ENCODE results near the gene DAB2IP. TPM values are rescaled to one million over a fixed set of nuclear protein-coding genes. Genes with fewer than 3 reads are reported as not detected.

DAB2IP gene
- total and polyA plus RNA-seq, 2 donors from 2014 or later = 33.8 to 105 TPM

- Histone ChIP-seq H3K4me1 (ENCODE audit: control insufficient read depth in 2 of 3, insufficient read depth in 2 of 3, low read depth in 1 of 3, low read length in 3 of 3) (peaks cover 3 to 51% (median 40%) of the 10 kb centered on the region in 3 donors), H3K27me3 (ENCODE audit: control insufficient read depth, insufficient read depth, low read length) (no peaks in the 10 kb centered on the region), H3K9ac (ENCODE audit: low read length in 3 of 3) (no peak overlapping the region), H3K4me3 (ENCODE audit: low read length in 3 of 3) (no peak overlapping the region), H3K27ac (ENCODE audit: low read depth in 2 of 2, low read length in 2 of 2) (no peak overlapping the region), H3K36me3 (ENCODE audit: control insufficient read depth in 2 of 3, insufficient read depth in 3 of 3, low read length in 3 of 3) (no peaks in the 10 kb centered on the region), H3K9me3 (ENCODE audit: control insufficient read depth in 2 of 3, insufficient read depth in 1 of 3, low read length in 3 of 3) (no peaks in the 10 kb centered on the region)
- FAIRE-seq (no peak), DNase-seq (no peak)
- no peak for TF ChIP-seq CTCF (IDR thresholded peaks at IDR 0.05; ENCODE audit: borderline replicate concordance, extremely low read depth, insufficient read depth)
- intact Hi-C loops (cut with DNase I) = no loop called here
Observed at GRCh38 chr9:121637713-121638220, 13.7 kb upstream of the DAB2IP start.

- no peak for TF ChIP-seq CTCF (IDR thresholded peaks at IDR 0.05; ENCODE audit: borderline replicate concordance, extremely low read depth, insufficient read depth)
- DNase-seq (no peak), FAIRE-seq (no peak)
- Histone ChIP-seq H3K27ac (ENCODE audit: low read depth in 2 of 2, low read length in 2 of 2) (no peak overlapping the region), H3K4me1 (ENCODE audit: control insufficient read depth in 2 of 3, insufficient read depth in 2 of 3, low read depth in 1 of 3, low read length in 3 of 3) (peaks cover 3 to 49% (median 40%) of the 10 kb centered on the region in 3 donors), H3K4me3 (ENCODE audit: low read length in 3 of 3) (no peak overlapping the region), H3K9ac (ENCODE audit: low read length in 3 of 3) (no peak overlapping the region), H3K27me3 (ENCODE audit: control insufficient read depth, insufficient read depth, low read length) (no peaks in the 10 kb centered on the region), H3K36me3 (ENCODE audit: control insufficient read depth in 2 of 3, insufficient read depth in 3 of 3, low read length in 3 of 3) (no peaks in the 10 kb centered on the region), H3K9me3 (ENCODE audit: control insufficient read depth in 2 of 3, insufficient read depth in 1 of 3, low read length in 3 of 3) (no peaks in the 10 kb centered on the region)
- intact Hi-C loops (cut with DNase I) = no loop called here
Observed at GRCh38 chr9:121638399-121638798, 13.0 kb upstream of the DAB2IP start.

- FAIRE-seq = no peak
- H3K4me3 ChIP-seq (ENCODE audit: low read length in 3 of 3) = no peak overlapping the region
- peak overlapping the region in 1 of 2 donors; percentile 59 for H3K27ac ChIP-seq (ENCODE audit: low read depth in 2 of 2, low read length in 2 of 2)
- no peaks in the 10 kb centered on the region for H3K9me3 ChIP-seq (ENCODE audit: control insufficient read depth in 2 of 3, insufficient read depth in 1 of 3, low read length in 3 of 3)
- no peaks in the 10 kb centered on the region for H3K36me3 ChIP-seq (ENCODE audit: control insufficient read depth in 2 of 3, insufficient read depth in 3 of 3, low read length in 3 of 3)
- intact Hi-C loops (cut with DNase I) = no loop called here
- no peak overlapping the region for H3K9ac ChIP-seq (ENCODE audit: low read length in 3 of 3)
- no peak for DNase-seq
- peaks cover 3 to 48% (median 36%) of the 10 kb centered on the region in 3 donors for H3K4me1 ChIP-seq (ENCODE audit: control insufficient read depth in 2 of 3, insufficient read depth in 2 of 3, low read depth in 1 of 3, low read length in 3 of 3)
- H3K27me3 ChIP-seq (ENCODE audit: control insufficient read depth, insufficient read depth, low read length) = no peaks in the 10 kb centered on the region
- TF ChIP-seq CTCF (IDR thresholded peaks at IDR 0.05; ENCODE audit: borderline replicate concordance, extremely low read depth, insufficient read depth) = no peak
Observed at GRCh38 chr9:121638901-121639592, 12.4 kb upstream of the DAB2IP start.

All from kidney (tissue), 14 donors.